OCI-LY3 (cell line): ENCODE results near the gene FRMD4A.

Experiments used
- CTCF ChIP-seq: fragments of 200-600, 300-600 bp; sonication (generic); IDR thresholded peaks from 2 replicates; pipeline ENCODE4 v1.5.1; 2014; ENCODE audit warnings: antibody characterized with exemption, low read length, low read depth
- EZH2phosphoT487 ChIP-seq: fragments of 200-600 bp; shearing (Covaris generic); IDR thresholded peaks from 2 replicates; pipeline ENCODE4 v1.6.1; 2018; ENCODE audit warnings: antibody characterized with exemption, mixed run types, low read depth

DNA sequence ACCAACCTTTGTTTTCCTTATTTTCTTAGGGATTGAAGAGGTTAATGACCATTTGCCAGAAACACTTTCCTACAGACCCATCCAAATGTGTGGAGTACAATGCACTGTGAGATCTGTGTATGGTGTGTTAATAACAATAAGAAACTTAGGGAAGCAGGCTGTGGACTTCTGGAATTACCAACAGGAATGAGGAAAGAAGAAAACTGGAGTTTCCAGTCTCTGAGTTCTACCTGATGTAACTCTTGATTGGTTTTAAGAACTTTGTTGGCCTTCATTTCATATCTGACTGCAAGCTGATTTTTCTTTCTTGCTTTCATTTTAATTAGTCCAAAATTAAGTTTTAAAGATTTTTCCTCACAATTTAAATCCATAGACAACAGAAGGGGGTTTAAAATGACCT, 700.5 kb downstream of the FRMD4A start:
- TF ChIP-seq CTCF (no peak), EZH2phosphoT487 (no peak)
